ENCODE data around the gene FAM227A. TPM values are rescaled to one million over a fixed set of nuclear protein-coding genes. Genes with fewer than 3 reads are reported as not detected.

Gene FAM227A
- total and polyA plus RNA-seq, 2 of the 13 experiments (the other 11 are each of a cell fraction or from before 2014, with no cell fraction given): 1.0 to 1.5 TPM

DNA sequence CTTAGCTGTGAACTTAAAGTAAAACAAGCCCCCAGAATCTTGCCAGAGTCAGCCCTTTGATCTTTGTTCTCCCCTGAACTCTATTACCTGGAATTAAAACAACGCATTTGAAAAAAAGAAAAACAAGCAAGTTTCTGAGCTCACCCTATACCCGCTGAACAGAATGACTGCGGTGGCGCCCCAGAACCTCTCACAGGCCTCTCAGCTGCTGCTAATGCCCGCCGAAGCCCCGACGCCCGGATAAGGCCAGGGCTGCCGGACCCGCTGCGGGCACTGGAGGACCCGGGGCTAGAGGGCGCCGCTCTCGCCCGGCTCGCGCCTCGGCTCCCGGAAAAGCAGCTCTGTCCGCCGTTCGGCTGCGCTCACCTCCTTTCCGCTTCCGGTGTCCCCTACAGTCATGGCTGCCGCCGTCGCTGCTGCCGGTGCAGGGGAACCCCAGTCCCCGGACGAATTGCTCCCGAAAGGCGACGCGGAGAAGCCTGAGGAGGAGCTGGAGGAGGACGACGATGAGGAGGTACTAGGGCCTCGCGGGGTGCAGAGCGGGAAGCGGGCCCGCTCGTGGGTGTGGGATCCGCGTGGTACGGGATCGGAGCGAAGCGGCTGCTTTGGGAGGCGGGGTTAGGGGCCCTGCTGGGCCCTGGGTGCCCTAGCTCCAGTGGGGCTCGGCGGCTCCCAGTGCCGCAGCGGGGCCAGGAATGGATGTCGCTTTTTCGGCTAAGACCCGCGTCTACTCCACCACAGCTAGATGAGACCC is 25.6 kb upstream of the FAM227A start, which contains the start of gene TOMM22 (continued):
- TF ChIP-seq ZBTB46 (CRISPR knock-in tag; IDR thresholded peaks at IDR 0.05; ENCODE audit: borderline replicate concordance) (no peak), XBP1 (CRISPR knock-in tag; IDR thresholded peaks at IDR 0.05) (0 out of 2 replicates have a peak, but pooled peaks have one; percentile 39), GABPA (IDR thresholded peaks at IDR 0.05; ENCODE audit: low read depth, low read length) (peak; percentile 99), GABPA (CRISPR knock-in tag; IDR thresholded peaks at IDR 0.05; ENCODE audit: low read depth) (peak; percentile 98), NCOR1 (IDR thresholded peaks at IDR 0.05; ENCODE audit: borderline replicate concordance, low read length) (no peak), CBX5 (CRISPR knock-in tag; IDR thresholded peaks at IDR 0.05; ENCODE audit: borderline replicate concordance) (peak; percentile 90; the same call in 1 of the 2 replicates), ZNF770 (CRISPR knock-in tag; IDR thresholded peaks at IDR 0.05) (peak; percentile 55), HNRNPLL (IDR thresholded peaks at IDR 0.05; ENCODE audit: low read depth, low read length, poor library complexity, severe bottlenecking) (peak; percentile 75), ZNF33A (CRISPR knock-in tag; IDR thresholded peaks at IDR 0.05; ENCODE audit: borderline replicate concordance) (no peak), ZNF256 (CRISPR knock-in tag; conservative IDR thresholded peaks at IDR 0.05) (no peak; the same call in 1 of the 2 replicates), RARA (CRISPR knock-in tag; IDR thresholded peaks at IDR 0.05) (peak; percentile 43; the same call in 1 of the 2 replicates), FOXM1 (CRISPR knock-in tag; IDR thresholded peaks at IDR 0.05) (peak; percentile 55; the same call in 1 of the 2 replicates), ZSCAN31 (CRISPR knock-in tag; IDR thresholded peaks at IDR 0.05; ENCODE audit: low read depth) (peak; percentile 97), ADNP (CRISPR knock-in tag; IDR thresholded peaks at IDR 0.05) (no peak), HOMEZ (CRISPR knock-in tag; IDR thresholded peaks at IDR 0.05; ENCODE audit: low read depth) (no peak; the same call in 1 of the 2 replicates), POLR2A (IDR thresholded peaks at IDR 0.05; ENCODE audit: insufficient read depth in 1 of 2, low read depth in 2 of 2, low read length in 2 of 2) (peak; percentile 86 to 93), MXD3 (CRISPR knock-in tag; IDR thresholded peaks at IDR 0.05) (peak; percentile 94; the same call in 1 of the 2 replicates), TFE3 (CRISPR knock-in tag; IDR thresholded peaks at IDR 0.05) (peak; percentile 74), ZNF616 (CRISPR knock-in tag; IDR thresholded peaks at IDR 0.05; ENCODE audit: low read depth) (peak; percentile 66; the same call in 1 of the 2 replicates), GTF2F1 (IDR thresholded peaks at IDR 0.05; ENCODE audit: low read length) (peak; percentile 63; the same call in 1 of the 2 replicates), TEAD3 (CRISPR knock-in tag; optimal IDR thresholded peaks at IDR 0.05; ENCODE audit: borderline replicate concordance) (peak; percentile 83)

All from HepG2 (cell line).